Hematopoietic multipotent progenitor cell treated with erythropoietin and hydrocortisone succinate and interleukin-3 and kit ligand, for 8 days (in vitro differentiated cells): ENCODE results near the gene GFI1B.
A peak's percentile ranks its signal among the peaks of the same experiment; 100 is the strongest.
"Not testable (repeated sequence)": the region's sequence is repeated elsewhere in the genome, so short reads cannot be mapped to it uniquely, and the experiment has no call there.

Experiments
- DNase-seq: peaks from one replicate; pipeline ENCODE4 v3.0.0-alpha.2; 2015

GFI1B gene

DNA sequence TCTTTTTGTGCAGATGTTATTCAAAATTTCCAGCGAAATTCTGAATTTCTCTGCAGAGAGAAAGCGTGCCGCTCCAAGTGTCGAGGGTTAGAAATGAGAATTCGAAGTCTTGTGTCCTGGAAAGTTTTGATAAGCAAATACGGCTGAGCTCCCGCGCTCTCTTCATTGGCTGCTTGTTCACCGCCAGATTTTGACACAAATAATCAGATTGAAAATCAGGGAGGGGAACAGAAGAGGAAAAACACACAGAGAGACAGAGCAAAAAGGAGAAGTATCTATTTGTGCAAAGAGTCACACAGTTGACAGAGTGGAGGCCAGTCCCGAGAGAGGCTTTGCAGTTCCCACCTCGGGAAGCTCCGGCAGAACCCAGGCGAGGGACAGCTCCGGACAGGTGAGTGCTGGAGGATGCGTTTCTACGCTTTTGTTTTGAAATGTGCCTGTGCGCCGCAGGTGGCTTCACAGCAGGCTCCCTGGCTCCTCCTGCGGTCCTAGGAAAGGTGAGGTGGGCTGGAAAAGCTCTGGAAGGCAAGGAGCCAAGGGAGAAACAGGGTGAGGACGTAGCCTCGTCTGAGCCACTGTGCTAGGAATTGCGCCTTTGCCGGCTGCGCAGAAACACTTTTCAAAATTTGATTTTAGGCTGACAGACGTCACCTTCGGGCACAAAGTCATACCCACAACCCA, at the start of gene GFI1B:
Gene GFI1B, plus strand, starts transcription at position 244 of the 681 bp plus-strand sequence. CDS start 7,985 bp downstream, outside the sequence.
- DNase-seq, result peak; percentile 98

- no peak for DNase-seq
Observed at GRCh38 chr9:132931178-132931735, 47.2 kb upstream of the GFI1B start.

GRCh38 chr9:132935026-132935425, 43.5 kb upstream of the GFI1B start:
- no peak for DNase-seq

- no peak for DNase-seq
Observed at GRCh38 chr9:132937463-132937901, 41.0 kb upstream of the GFI1B start.

DNA sequence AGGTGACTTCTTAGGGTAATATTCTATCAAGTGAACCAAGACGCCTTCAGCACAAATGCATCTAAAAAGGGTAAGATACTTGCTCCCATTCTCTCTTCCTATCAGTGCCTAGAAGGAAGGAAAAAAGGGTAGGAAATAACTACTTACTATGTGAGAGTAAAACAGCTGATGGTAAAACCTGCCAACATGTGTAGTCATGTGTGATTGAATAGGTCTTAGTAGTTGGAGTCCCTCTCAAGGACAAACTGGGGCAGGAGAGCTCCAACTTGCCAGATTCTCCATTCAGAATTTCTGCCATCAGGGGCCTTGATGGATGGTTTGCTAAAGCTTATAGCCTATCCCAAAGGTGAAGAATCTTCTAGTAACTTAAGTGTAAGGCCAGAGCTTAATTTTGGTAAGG, 39.3 kb upstream of the GFI1B start:
- DNase-seq, result no peak

DNA sequence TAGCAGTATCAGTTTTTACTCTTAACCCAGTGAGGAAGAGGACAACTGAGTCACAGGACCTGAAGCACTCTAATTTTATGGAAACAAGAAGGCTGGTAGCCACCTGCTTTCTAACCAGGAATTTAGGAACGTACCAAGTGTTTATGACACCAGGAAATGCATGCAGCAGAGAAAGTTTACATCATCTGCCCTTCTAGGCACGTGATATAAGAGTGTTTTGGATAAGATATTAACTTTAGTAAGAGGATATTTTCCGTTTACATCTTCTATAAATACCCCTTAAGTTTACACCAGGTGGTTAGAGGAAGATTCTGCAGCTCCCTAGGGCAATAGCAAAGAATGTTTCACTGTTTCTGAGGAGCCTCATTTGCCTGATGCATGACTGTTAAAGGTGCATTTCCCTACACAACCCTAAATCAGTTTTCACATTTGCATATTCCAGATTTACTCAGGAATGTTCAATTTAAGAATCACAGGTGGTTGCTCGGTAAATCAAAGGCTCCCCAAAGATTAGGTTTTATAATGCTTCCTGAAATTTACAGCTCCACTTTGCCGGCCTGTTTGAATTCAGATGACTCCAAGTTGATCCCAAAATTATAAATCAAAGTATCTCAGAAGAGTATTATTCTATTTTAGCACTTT, 35.8 kb upstream of the GFI1B start:
- no peak for DNase-seq

DNA sequence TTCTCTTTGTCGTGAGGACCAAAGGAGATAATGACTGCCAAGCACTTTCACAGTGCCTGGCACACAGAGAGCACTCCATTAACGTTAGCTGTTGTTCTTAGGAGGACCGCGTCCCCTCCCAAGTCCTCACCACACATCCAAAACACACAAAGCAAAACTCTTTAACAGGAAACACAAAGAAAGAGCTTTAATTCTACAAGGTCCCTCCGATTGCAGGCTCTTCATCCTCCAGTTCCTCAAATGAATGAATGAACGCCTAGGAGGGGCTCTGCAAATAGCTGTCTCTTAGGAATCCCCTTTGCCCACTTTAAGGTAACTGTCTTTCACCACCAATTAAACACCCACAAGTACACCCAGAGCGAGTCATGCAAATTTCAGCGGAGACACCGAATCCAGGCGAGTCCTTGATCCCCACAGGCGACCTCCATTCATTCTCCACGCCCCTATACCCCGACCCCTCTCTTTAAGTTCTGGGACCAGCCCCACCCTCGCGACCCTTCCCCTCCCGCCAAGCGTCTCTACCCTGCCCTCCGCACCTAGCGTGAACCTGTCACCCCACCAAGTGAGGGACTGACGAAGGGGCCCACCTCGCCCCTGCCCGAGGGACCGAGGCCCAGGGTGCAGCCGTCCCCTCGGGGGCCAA, 34.7 kb upstream of the GFI1B start:
- peak; percentile 14 for DNase-seq

- peak; percentile 92 for DNase-seq
Observed at GRCh38 chr9:132944294-132945185, 34.0 kb upstream of the GFI1B start, which contains the start of gene TSC1. TSC1 (minus strand) TSS chr9:132944616; CDS start chr9:132928872, 15,744 bp downstream.

DNA sequence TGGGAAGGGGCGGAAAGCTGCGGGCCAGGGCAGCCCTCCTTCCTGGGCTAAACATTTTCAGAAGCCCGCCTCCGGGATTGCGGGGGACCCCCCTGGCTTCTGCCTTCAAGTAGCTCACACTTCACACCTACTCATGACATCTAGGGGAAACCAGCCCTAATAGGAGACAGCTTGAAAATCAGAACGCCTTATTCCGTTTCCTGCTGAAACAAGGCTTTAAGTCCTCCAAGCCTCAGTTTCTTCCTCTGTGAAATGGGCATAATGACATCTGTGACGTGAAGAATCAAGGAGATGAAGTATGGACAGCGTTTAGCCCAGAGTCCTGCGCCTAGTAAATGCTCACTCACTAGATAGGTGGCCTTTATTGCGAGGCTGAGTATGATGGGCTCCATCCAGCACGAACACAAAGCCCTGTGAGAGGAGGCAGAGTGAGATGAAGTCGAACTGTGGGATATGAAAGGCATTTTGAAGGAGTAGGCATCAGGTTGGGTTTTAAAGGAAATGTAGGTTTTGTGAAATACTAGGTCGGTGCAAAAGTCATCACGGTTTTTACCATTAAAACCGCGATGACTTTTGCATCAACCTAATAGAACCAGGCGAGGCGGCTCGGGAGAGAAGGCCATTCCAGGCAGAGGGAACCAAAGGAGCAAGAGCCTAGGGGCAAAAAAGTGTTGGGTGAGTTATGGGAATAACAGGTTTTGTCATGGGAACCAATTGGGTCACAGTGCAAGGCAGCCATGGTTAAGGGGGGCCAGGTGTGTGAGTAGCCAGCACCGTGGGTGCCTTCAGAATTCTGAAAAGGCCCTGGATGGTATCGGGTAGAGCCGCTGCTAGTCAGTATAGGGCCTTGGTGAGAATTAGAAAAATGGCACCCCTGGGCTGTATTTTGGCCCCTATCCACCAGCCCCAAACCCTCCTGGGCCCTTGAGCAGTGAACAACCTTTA, 33.0 kb upstream of the GFI1B start:
- DNase-seq, result no peak

- DNase-seq, result no peak
Observed at GRCh38 chr9:132946211-132946610, 32.3 kb upstream of the GFI1B start.

- DNase-seq, result no peak
Observed at GRCh38 chr9:132946631-132947295, 31.7 kb upstream of the GFI1B start.

DNA sequence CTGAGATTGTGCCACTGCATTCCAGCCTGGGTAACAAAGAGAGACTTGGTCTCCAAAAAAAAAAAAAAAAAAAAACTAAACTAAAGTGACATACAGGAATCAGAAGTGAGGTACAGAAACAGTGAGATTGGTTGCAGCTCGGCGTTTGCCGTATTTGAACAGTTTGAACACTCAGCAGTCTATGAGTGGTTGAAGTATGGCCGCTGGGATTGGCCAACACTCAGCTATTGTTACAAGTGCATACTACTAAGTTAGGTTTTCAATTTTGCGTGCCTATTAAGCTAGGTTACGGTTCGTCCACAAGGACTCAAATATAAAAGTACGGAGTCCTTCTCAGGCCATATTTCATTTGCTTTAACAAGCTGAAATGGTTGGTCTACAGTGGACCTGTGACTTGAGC, 30.7 kb upstream of the GFI1B start:
- DNase-seq, result no peak

- DNase-seq, result no peak
Observed at GRCh38 chr9:132948482-132949050, 29.9 kb upstream of the GFI1B start.

GRCh38 chr9:132949709-132950108, 28.8 kb upstream of the GFI1B start:
- no peak for DNase-seq

GRCh38 chr9:132955123-132955522, 23.4 kb upstream of the GFI1B start:
- DNase-seq, result no peak

DNA sequence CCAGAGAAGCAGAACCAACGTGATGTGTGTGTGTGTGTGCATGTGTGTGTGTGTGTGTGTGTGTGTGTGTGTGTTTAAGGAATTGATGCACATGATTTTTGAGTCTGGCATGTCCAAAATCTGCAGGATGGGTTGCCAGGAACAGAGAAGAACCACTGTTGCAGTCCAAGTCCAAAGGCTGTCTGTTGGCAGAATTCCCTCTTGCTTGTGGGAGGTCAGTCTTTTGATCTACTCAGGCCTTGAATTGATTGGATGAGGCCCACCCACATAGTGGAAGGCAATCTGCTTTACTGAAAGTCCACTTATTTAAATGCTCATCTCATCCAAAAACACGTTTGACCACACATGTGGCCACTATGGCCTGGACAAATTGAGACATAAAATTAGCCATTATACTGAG, 22.7 kb upstream of the GFI1B start:
- no peak for DNase-seq

GRCh38 chr9:132957805-132958204, 20.7 kb upstream of the GFI1B start:
- no peak for DNase-seq

GRCh38 chr9:132961002-132961401, 17.5 kb upstream of the GFI1B start:
- no peak for DNase-seq

GRCh38 chr9:132965478-132965877, 13.0 kb upstream of the GFI1B start:
- no peak for DNase-seq

GRCh38 chr9:132967908-132968307, 10.6 kb upstream of the GFI1B start:
- not testable (repeated sequence) for DNase-seq
